ENCODE results near the gene CCER1.

Gene CCER1

DNA sequence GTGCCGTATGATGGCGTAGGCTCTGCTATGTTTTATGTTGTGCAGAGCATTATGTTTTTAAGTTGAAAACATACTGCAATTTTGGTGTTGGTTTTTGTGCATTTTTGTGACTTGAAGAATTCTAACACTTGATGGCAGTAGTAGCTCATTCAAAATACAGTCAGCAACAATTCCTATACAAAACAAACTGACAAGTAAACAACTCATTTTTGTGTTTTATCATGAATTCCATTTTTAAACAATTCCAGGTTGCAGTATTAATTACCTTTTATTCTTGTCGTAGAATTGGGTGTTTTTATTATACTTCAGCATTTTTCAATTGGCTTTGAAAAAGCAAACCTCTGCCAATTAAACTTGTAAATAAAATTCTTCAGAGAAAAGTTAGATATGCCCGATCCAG is 4.1 kb upstream of the CCER1 start:
- DNase-seq, result no peak
- in situ Hi-C loops (cut with HindIII; ENCODE audit: low pct_ligation_motif_present, low sequenced_read_pairs), result no loop called here
- Histone ChIP-seq H3K27me3 (replicated peaks) (no peaks in the 10 kb centered on the region), H3K27ac (no peak overlapping the region), H3K36me3 (replicated peaks) (no peaks in the 10 kb centered on the region), H3K4me3 (ENCODE audit: low read depth, low read length) (no peak overlapping the region)
- TF ChIP-seq, protein P1, sequence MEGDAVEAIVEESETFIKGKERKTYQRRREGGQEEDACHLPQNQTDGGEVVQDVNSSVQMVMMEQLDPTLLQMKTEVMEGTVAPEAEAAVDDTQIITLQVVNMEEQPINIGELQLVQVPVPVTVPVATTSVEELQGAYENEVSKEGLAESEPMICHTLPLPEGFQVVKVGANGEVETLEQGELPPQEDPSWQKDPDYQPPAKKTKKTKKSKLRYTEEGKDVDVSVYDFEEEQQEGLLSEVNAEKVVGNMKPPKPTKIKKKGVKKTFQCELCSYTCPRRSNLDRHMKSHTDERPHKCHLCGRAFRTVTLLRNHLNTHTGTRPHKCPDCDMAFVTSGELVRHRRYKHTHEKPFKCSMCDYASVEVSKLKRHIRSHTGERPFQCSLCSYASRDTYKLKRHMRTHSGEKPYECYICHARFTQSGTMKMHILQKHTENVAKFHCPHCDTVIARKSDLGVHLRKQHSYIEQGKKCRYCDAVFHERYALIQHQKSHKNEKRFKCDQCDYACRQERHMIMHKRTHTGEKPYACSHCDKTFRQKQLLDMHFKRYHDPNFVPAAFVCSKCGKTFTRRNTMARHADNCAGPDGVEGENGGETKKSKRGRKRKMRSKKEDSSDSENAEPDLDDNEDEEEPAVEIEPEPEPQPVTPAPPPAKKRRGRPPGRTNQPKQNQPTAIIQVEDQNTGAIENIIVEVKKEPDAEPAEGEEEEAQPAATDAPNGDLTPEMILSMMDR (IDR thresholded peaks at IDR 0.05; ENCODE audit: low read depth, low read length, missing control alignments), result no peak

DNA sequence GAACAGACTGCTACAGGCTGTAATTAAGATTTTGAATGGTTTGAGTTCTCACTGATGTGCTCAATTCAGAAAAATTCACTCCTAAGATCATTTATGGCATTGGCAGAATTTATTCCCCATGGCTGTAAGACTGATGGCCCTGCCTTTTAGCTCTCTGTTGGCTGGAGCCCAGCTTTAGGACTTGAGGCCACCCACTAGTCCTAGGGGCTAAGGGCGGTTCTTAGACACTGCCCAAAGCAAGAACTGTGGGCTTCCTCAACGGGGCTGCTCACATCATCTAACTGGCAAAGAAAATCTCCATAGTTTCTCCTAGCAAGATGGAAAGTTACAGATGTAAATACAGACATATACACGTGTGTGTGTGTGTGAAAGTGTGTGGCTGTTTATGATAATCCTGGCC is 3.4 kb upstream of the CCER1 start:
- TF ChIP-seq, protein P1 (IDR thresholded peaks at IDR 0.05; ENCODE audit: low read depth, low read length, missing control alignments), result no peak
- in situ Hi-C loops (cut with HindIII; ENCODE audit: low pct_ligation_motif_present, low sequenced_read_pairs), result no loop called here
- no peaks in the 10 kb centered on the region for H3K27me3 ChIP-seq (replicated peaks)
- DNase-seq, result no peak
- no peak overlapping the region for H3K4me3 ChIP-seq (ENCODE audit: low read depth, low read length)
- H3K27ac ChIP-seq, result no peak overlapping the region
- no peaks in the 10 kb centered on the region for H3K36me3 ChIP-seq (replicated peaks)

DNA sequence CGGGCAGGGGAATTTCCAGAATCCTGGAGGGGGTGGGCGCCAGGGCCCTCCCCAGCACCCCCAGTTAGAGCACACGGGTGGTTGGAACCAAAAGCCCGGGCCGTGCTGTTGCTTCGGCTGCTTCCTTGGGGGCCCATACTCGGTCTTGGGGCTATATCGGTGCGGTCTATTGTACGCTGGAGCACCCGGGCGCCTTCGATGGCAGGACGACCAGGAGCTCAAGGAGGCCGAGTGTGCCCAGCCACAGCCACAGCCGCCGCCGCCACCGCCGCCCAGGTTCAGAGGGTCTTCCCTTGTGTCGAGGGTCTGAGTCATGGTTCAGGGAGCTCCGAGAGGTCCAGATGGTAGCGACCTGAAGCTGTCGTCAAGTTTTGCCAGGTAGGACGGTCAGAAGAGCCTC is 548 bp downstream of the CCER1 start:
- no peak for DNase-seq
- H3K27me3 ChIP-seq (replicated peaks), result no peaks in the 10 kb centered on the region
- TF ChIP-seq, protein P1 (IDR thresholded peaks at IDR 0.05; ENCODE audit: low read depth, low read length, missing control alignments), result no peak
- no peak overlapping the region for H3K27ac ChIP-seq
- in situ Hi-C loops (cut with HindIII; ENCODE audit: low pct_ligation_motif_present, low sequenced_read_pairs), result no loop called here
- no peaks in the 10 kb centered on the region for H3K36me3 ChIP-seq (replicated peaks)
- H3K4me3 ChIP-seq (ENCODE audit: low read depth, low read length), result no peak overlapping the region

DNA sequence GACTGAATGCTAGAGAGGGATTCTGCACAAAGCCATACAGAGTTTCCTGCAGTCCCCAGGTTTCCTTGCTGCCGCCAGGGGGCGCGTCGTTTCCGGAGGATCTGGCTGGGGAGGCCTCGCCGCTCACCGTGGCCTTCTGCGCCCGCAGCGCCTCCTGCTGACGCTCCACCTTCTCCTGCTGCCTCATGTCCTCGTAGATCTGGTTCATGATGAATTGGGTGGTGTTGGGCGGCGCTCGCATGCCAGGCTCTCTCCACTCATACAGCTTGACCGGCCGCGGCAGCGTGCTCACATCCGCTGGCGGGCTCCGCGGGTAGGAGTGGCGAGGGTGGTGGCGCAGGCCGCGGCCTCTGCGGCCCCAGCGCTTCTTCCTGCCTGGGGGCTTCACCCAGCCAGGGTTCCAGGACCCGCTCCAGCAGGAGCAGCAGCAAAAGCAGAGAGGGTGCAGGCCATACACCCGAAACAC is 987 bp downstream of the CCER1 start:
- TF ChIP-seq, protein P1 (IDR thresholded peaks at IDR 0.05; ENCODE audit: low read depth, low read length, missing control alignments), result peak; percentile 46
- H3K27ac ChIP-seq, result no peak overlapping the region
- no peak overlapping the region for H3K4me3 ChIP-seq (ENCODE audit: low read depth, low read length)
- H3K36me3 ChIP-seq (replicated peaks), result no peaks in the 10 kb centered on the region
- in situ Hi-C loops (cut with HindIII; ENCODE audit: low pct_ligation_motif_present, low sequenced_read_pairs), result no loop called here
- DNase-seq, result no peak
- H3K27me3 ChIP-seq (replicated peaks), result no peaks in the 10 kb centered on the region

DNA sequence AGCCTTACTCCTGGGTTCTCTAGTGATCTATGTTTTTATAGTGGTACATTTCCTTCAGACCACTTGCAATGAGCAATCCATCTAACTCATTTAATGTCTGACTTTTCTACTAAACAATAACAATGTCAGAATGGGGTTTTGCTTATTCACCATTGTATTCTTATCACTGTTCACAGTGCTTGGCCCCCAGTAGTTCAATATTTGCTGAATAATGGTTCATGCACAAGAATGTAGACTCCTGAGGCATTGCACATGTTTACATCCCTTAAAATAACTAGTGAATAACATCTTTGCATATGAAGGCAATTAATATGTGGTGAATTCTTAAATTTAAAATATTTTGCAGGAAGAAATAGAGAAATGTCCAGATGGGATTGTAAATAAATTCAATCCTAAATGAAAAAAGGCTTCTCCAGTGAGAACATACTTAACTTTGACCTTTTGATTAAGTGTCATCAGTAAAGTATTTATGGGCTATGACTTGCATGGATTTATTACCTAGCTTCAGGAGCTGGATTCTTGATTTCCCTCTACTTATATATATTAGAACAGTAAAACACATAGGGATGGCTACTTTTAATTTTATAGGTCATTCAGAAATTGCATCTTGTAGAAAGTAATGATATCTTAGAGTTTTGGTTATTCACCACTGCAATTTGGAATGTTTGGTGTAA is 3.4 kb downstream of the CCER1 start:
- H3K4me3 ChIP-seq (ENCODE audit: low read depth, low read length), result no peak overlapping the region
- DNase-seq, result no peak
- TF ChIP-seq, protein P1 (IDR thresholded peaks at IDR 0.05; ENCODE audit: low read depth, low read length, missing control alignments), result no peak
- H3K36me3 ChIP-seq (replicated peaks), result no peaks in the 10 kb centered on the region
- in situ Hi-C loops (cut with HindIII; ENCODE audit: low pct_ligation_motif_present, low sequenced_read_pairs), result no loop called here
- no peaks in the 10 kb centered on the region for H3K27me3 ChIP-seq (replicated peaks)
- no peak overlapping the region for H3K27ac ChIP-seq

DNA sequence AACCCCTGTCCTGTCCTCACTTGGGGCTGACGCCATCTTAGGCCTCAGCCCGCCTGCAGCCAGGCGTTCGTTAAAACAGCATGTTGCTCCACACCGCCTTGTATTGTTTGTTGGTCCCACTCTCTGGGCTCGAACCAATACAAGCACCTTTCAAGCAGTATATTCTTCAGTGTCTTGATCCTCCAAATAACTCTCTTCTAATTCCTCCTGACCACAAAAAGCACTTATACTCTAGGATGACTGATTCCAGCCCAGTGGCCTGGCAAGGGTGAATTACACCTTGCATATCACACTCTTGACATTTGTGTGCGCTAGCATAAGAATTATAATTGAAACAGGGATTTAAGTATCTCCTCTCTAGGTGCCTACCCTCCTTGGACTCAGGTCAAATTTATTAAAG is 7.1 kb downstream of the CCER1 start:
- TF ChIP-seq, protein P1 (IDR thresholded peaks at IDR 0.05; ENCODE audit: low read depth, low read length, missing control alignments), result no peak
- Histone ChIP-seq H3K36me3 (replicated peaks) (no peaks in the 10 kb centered on the region), H3K4me3 (ENCODE audit: low read depth, low read length) (no peak overlapping the region), H3K27ac (no peak overlapping the region), H3K27me3 (replicated peaks) (no peaks in the 10 kb centered on the region)
- in situ Hi-C loops (cut with HindIII; ENCODE audit: low pct_ligation_motif_present, low sequenced_read_pairs), result no loop called here
- no peak for DNase-seq

Measured in brain microvascular endothelial cell (primary cell).